Measurements from ENCODE around the gene RHOC. TPM values are rescaled to one million over a fixed set of nuclear protein-coding genes. Genes with fewer than 3 reads are reported as not detected.

Gene RHOC
- total RNA-seq (10 to 100 TPM; 50.4 to 52.6 TPM), polyA plus RNA-seq (100 to 1,000 TPM in 1 of 2 donors, 10 to 100 TPM in 1; 84.9 to 102 TPM)

GRCh38 chr1:112706505-112707220, at the start of gene RHOC:
Gene RHOC (minus strand): TSS chr1:112707127. CDS start chr1:112703799, 3,328 bp downstream.
- Histone ChIP-seq H3K4me1 (ENCODE audit: control insufficient read depth in 4 of 4, insufficient read depth in 4 of 4, low read length in 3 of 4) (peaks cover 6 to 31% (median 19%) of the 10 kb centered on the region in 4 donors), H3K4me3 (ENCODE audit: low read depth in 1 of 3, low read length in 3 of 3) (peak within 1 kb of the TSS; percentile 63 to 83 (median 69)), H3K27me3 (ENCODE audit: control insufficient read depth in 4 of 4, insufficient read depth in 4 of 4, low read length in 3 of 4) (no peaks in the 10 kb centered on the region), H3K36me3 (ENCODE audit: control insufficient read depth in 4 of 4, insufficient read depth in 3 of 4, low read depth in 1 of 4, low read length in 3 of 4) (peaks cover 0 to 2% (median 0%) of the 10 kb centered on the region in 4 donors), H3K27ac (ENCODE audit: low read depth in 1 of 2, low read length in 2 of 2) (peak within 1 kb of the TSS; percentile 78), H3K9me3 (ENCODE audit: control insufficient read depth in 4 of 4, low read length in 3 of 4) (no peaks in the 10 kb centered on the region), H3K9ac (ENCODE audit: low read depth in 1 of 2, low read length in 2 of 2) (peak within 1 kb of the TSS; percentile 56 to 59)
- DNase-seq (ENCODE audit: low spot score): peak; percentile 67
- TF ChIP-seq GABPA (IDR thresholded peaks at IDR 0.05 in 1 of 2, conservative IDR thresholded peaks at IDR 0.05 in 1 of 2) (no peak), MAX (IDR thresholded peaks at IDR 0.05) (no peak), HNF4G (IDR thresholded peaks at IDR 0.05) (no peak), FOXA1 (IDR thresholded peaks at IDR 0.05) (no peak), JUND (IDR thresholded peaks at IDR 0.05) (no peak), EGR1 (IDR thresholded peaks at IDR 0.05; ENCODE audit: low read depth in 2 of 2) (no peak), YY1 (IDR thresholded peaks at IDR 0.05) (no peak), HNF4A (conservative IDR thresholded peaks at IDR 0.05) (no peak), RAD21 (IDR thresholded peaks at IDR 0.05) (no peak), SP1 (IDR thresholded peaks at IDR 0.05) (no peak), NR2F2 (IDR thresholded peaks at IDR 0.05) (no peak), REST (IDR thresholded peaks at IDR 0.05) (no peak), FOXA2 (IDR thresholded peaks at IDR 0.05) (no peak)
- TF ChIP-seq, protein P1, sequence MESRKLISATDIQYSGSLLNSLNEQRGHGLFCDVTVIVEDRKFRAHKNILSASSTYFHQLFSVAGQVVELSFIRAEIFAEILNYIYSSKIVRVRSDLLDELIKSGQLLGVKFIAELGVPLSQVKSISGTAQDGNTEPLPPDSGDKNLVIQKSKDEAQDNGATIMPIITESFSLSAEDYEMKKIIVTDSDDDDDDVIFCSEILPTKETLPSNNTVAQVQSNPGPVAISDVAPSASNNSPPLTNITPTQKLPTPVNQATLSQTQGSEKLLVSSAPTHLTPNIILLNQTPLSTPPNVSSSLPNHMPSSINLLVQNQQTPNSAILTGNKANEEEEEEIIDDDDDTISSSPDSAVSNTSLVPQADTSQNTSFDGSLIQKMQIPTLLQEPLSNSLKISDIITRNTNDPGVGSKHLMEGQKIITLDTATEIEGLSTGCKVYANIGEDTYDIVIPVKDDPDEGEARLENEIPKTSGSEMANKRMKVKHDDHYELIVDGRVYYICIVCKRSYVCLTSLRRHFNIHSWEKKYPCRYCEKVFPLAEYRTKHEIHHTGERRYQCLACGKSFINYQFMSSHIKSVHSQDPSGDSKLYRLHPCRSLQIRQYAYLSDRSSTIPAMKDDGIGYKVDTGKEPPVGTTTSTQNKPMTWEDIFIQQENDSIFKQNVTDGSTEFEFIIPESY (IDR thresholded peaks at IDR 0.05): no peak
- 1% methylated on average over 61 of the region's 61 CpGs for WGBS

DNA sequence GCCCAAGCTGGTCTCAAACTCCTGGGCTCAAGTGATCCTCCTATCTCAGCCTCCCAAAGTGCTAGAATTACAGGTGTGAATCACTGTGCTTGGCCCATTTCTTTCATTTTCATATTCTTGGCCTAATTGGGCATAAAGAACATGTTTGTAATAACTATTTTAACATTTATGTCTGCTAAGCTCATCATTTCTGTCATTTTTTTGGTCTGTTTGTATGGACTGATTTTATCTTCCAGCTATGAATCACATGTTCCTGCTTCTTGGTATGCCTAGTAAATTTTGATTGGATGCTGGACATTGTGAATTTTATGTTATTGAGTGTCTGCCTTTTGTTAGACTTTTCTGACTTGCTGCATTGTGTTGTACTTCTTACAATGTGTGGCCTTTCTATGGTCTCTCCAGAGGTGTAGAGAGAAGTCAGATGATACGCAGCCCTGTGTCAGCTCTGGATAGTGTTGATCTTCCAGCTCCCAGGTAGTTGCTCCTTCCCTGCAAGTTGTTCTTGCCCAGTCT, 47.2 kb upstream of the RHOC start:
- H3K27me3 ChIP-seq (ENCODE audit: control insufficient read depth in 4 of 4, insufficient read depth in 4 of 4, low read length in 3 of 4): no peaks in the 10 kb centered on the region
- H3K9me3 ChIP-seq (ENCODE audit: control insufficient read depth in 4 of 4, low read length in 3 of 4): peaks cover 0 to 3% (median 0%) of the 10 kb centered on the region in 4 donors
- no peaks in the 10 kb centered on the region for H3K4me1 ChIP-seq (ENCODE audit: control insufficient read depth in 4 of 4, insufficient read depth in 4 of 4, low read length in 3 of 4)
- peaks cover 0 to 1% (median 0%) of the 10 kb centered on the region in 4 donors for H3K36me3 ChIP-seq (ENCODE audit: control insufficient read depth in 4 of 4, insufficient read depth in 3 of 4, low read depth in 1 of 4, low read length in 3 of 4)
- TF ChIP-seq SP1 (IDR thresholded peaks at IDR 0.05) (no peak), HNF4A (conservative IDR thresholded peaks at IDR 0.05) (no peak), NR2F2 (IDR thresholded peaks at IDR 0.05) (no peak), RXRA (IDR thresholded peaks at IDR 0.05) (no peak), TAF1 (conservative IDR thresholded peaks at IDR 0.05) (no peak), GABPA (IDR thresholded peaks at IDR 0.05 in 1 of 2, conservative IDR thresholded peaks at IDR 0.05 in 1 of 2) (no peak), RAD21 (IDR thresholded peaks at IDR 0.05) (no peak), CTCF (IDR thresholded peaks at IDR 0.05; ENCODE audit: low read depth, low read length, missing input control) (no peak)
- TF ChIP-seq, protein P1 (IDR thresholded peaks at IDR 0.05): no peak
- H3K4me3 ChIP-seq (ENCODE audit: low read depth in 1 of 3, low read length in 3 of 3): no peak overlapping the region
- peak overlapping the region in 1 of 2 donors; percentile 27 for H3K9ac ChIP-seq (ENCODE audit: low read depth in 1 of 2, low read length in 2 of 2)
- no peak overlapping the region for H3K27ac ChIP-seq (ENCODE audit: low read depth in 1 of 2, low read length in 2 of 2)
- no peak for DNase-seq (ENCODE audit: low spot score)
- 65% methylated on average over 1 of the region's 1 CpG for WGBS

Measured in liver (tissue), 9 donors.